Measurements from ENCODE around the gene PTPRT.

GRCh38 chr20:43151256-43151655 lies 38.5 kb downstream of the PTPRT start:
- TF ChIP-seq CTCF (IDR thresholded peaks at IDR 0.05 in 2 of 3, conservative IDR thresholded peaks at IDR 0.05 in 1 of 3; ENCODE audit: control insufficient read depth in 2 of 3, extremely low read depth in 1 of 3, insufficient read depth in 1 of 3, low read depth in 3 of 3, low read length in 3 of 3) = no peak
- TF ChIP-seq ESRRA (IDR thresholded peaks at IDR 0.05; ENCODE audit: low read length) = no peak
- TF ChIP-seq SPI1 (IDR thresholded peaks at IDR 0.05; ENCODE audit: borderline replicate concordance, insufficient read depth, low read depth, low read length) = no peak
- no peak for TF ChIP-seq TCF12 (IDR thresholded peaks at IDR 0.05; ENCODE audit: low read depth, low read length)
- no peak for TF ChIP-seq NFYB (IDR thresholded peaks at IDR 0.05; ENCODE audit: insufficient read depth, low read depth, low read length)
- no peak for TF ChIP-seq GABPA (IDR thresholded peaks at IDR 0.05; ENCODE audit: low read depth)
